Transverse colon (tissue), 4 donors: ENCODE measurements around the gene SH3RF3. TPM values are rescaled to one million over a fixed set of nuclear protein-coding genes. Genes with fewer than 3 reads are reported as not detected.
A peak's percentile ranks its signal among the peaks of the same experiment; 100 is the strongest.

Source experiments
- DNase-seq: peaks from one replicate; pipeline ENCODE4 v3.0.0-alpha.2; 2019
- H3K27ac ChIP-seq, 4 donors: fragments of 200-600 bp; sonication (generic); 2 replicates each; pipeline ENCODE4 v1.5.1; 2016 to 2018; ENCODE audit warnings: inconsistent platforms in 4 of 4
- H3K27me3 ChIP-seq: fragments of 200-600 bp; sonication (generic); 2 replicates; pipeline ENCODE4 v1.5.1; 2017; ENCODE audit warnings: inconsistent platforms
- H3K36me3 ChIP-seq, 4 donors: fragments of 200-600 bp; sonication (generic); 2 replicates each; pipeline ENCODE4 v1.5.1; 2017 to 2019; ENCODE audit warnings: inconsistent platforms in 4 of 4
- H3K4me1 ChIP-seq, 4 donors: fragments of 200-600 bp; sonication (generic); 2 replicates each; pipeline ENCODE4 v1.5.1; 2017 to 2020; ENCODE audit warnings: inconsistent platforms in 4 of 4
- H3K4me3 ChIP-seq, 4 donors: fragments of 200-600 bp; sonication (generic); 1 replicate in 1 of 4; 2 replicates in 3 of 4; pipeline versions ENCODE4 v1.5.1 to v1.6.1; 2017 to 2019; ENCODE audit warnings: inconsistent platforms in 4 of 4
- H3K9me3 ChIP-seq, 2 donors: fragments of 200-600 bp; sonication (generic); 2 replicates each; pipeline ENCODE4 v1.5.1; 2017 to 2019; ENCODE audit warnings: inconsistent platforms in 2 of 2
- CTCF ChIP-seq, 5 experiments: fragments of 200-600 bp in 3 of 5; fragments of 450-650 bp in 2 of 5; sonication (generic) in 3 of 5; IDR thresholded peaks; 1 replicate in 2 of 5; 2 replicates in 3 of 5; pipeline ENCODE4 v1.5.1; 2016 to 2017; ENCODE audit warnings: antibody characterized with exemption in 5 of 5, inconsistent platforms in 3 of 5, mild to moderate bottlenecking in 2 of 5, moderate library complexity in 1 of 5
- EP300 ChIP-seq: sonication (generic); formaldehyde crosslinking; IDR thresholded peaks from one replicate; pipeline ENCODE4 v1.6.1; 2017; ENCODE audit warnings: antibody characterized with exemption, low read depth
- POLR2A ChIP-seq: fragments of 450-650 bp; IDR thresholded peaks from one replicate; pipeline ENCODE4 v1.6.1; 2016; ENCODE audit warnings: antibody characterized with exemption, mild to moderate bottlenecking, moderate library complexity
- POLR2AphosphoS5 ChIP-seq, 3 donors: sonication (generic); formaldehyde crosslinking; IDR thresholded peaks; one replicate each; pipeline ENCODE4 v1.6.1; 2016; ENCODE audit warnings: antibody characterized with exemption in 3 of 3
- WGBS, 2 donors: methylation state at CpG; one replicate each; pipeline ENCODE4 v1.1.5; 2018; ENCODE audit warnings: low coverage in 1 of 2; 5-methylcytosine and 5-hydroxymethylcytosine counted together
- in situ Hi-C, 4 donors: fragments of 200-750 bp; cut with MboI; loops; one replicate each; pipeline versions ENCODE4 v1.15.0 to v1.15.1; 2017; ENCODE audit warnings: low sequenced_read_pairs in 3 of 4, low pct_ligation_motif_present in 1 of 4, low pct_unique_long_range_greater_than_20kb in 1 of 4
- intact Hi-C: fragments of 100-400 bp; cut with DNase I; formaldehyde crosslinking; loops from one replicate; pipeline ENCODE4 v1.15.1; 2023; ENCODE audit warnings: low total_unique reads
- total RNA-seq, 4 donors: library from RNA; depleted of rRNA; stranded (reverse); fragments of >200 nt; gene quantifications; one replicate each; pipeline ENCODE4 v1.1.0, GENCODE V29; 2016

SH3RF3 gene
- total RNA-seq, 4 donors from 2014 or later, result 1.9 to 8.8 (median 2.9) TPM

GRCh38 chr2:109447251-109447661 is 318.3 kb downstream of the SH3RF3 start:
- Histone ChIP-seq H3K4me3 (no peak overlapping the region), H3K4me1 (peaks cover 0 to 11% (median 2%) of the 10 kb centered on the region in 4 donors), H3K36me3 (no peaks in the 10 kb centered on the region), H3K27ac (peak overlapping the region in 3 of 4 donors; percentile 17 to 46 (median 17)), H3K9me3 (peaks cover 8 to 9% of the 10 kb centered on the region in 2 donors), H3K27me3 (no peaks in the 10 kb centered on the region)
- in situ Hi-C loops, result no loop called here
- 40 to 69% methylated on average over 1 to 9 of the region's 9 CpGs for WGBS, 2 donors
- TF ChIP-seq POLR2A (no peak), POLR2AphosphoS5 (IDR thresholded peaks at IDR 0.05) (no peak), EP300 (no peak), CTCF (IDR thresholded peaks at IDR 0.05) (no peak)
- intact Hi-C loops, result no loop called here
- DNase-seq, result no peak

GRCh38 chr2:109447776-109448175 is 318.8 kb downstream of the SH3RF3 start:
- 82% methylated on average over 6 of the region's 6 CpGs; no CpG with 5 or more reads in 1 of the 2 donors for WGBS, 2 donors
- H3K27ac ChIP-seq, result peak overlapping the region in 1 of 4 donors; percentile 46
- peaks cover 4 to 8% of the 10 kb centered on the region in 2 donors for H3K9me3 ChIP-seq
- in situ Hi-C loops, result no loop called here
- DNase-seq, result no peak
- H3K36me3 ChIP-seq, result no peaks in the 10 kb centered on the region
- TF ChIP-seq EP300, result no peak
- H3K4me3 ChIP-seq, result no peak overlapping the region
- intact Hi-C loops, result loop anchor here (1.0 kb wide), 1 partner anchor 12 kb away; no protein-coding TSS in a partner anchor
- no peaks in the 10 kb centered on the region for H3K27me3 ChIP-seq
- peaks cover 0 to 11% (median 2%) of the 10 kb centered on the region in 4 donors for H3K4me1 ChIP-seq

- in situ Hi-C loops (no loop called here), intact Hi-C loops (loop anchor here (1.0 kb wide), 1 partner anchor 13 kb away; no protein-coding TSS in a partner anchor)
- Histone ChIP-seq H3K9me3 (peaks cover 0 to 3% of the 10 kb centered on the region in 2 donors), H3K27me3 (no peaks in the 10 kb centered on the region), H3K4me1 (peaks cover 0 to 11% (median 2%) of the 10 kb centered on the region in 4 donors), H3K36me3 (no peaks in the 10 kb centered on the region), H3K4me3 (no peak overlapping the region), H3K27ac (peak overlapping the region in 1 of 4 donors; percentile 46)
- WGBS, 2 donors, result 88 to 89% methylated on average over 3 to 4 of the region's 4 CpGs
- no peak for DNase-seq
- TF ChIP-seq POLR2AphosphoS5 (IDR thresholded peaks at IDR 0.05), result no peak
- TF ChIP-seq POLR2A, result no peak
- TF ChIP-seq CTCF (IDR thresholded peaks at IDR 0.05), result no peak
- no peak for TF ChIP-seq EP300
Measured at GRCh38 chr2:109448207-109448606, 319.2 kb downstream of the SH3RF3 start.

- Histone ChIP-seq H3K27me3 (no peaks in the 10 kb centered on the region), H3K4me1 (peaks cover 0 to 11% (median 2%) of the 10 kb centered on the region in 4 donors), H3K9me3 (no peaks in the 10 kb centered on the region), H3K4me3 (no peak overlapping the region), H3K27ac (no peak overlapping the region), H3K36me3 (no peaks in the 10 kb centered on the region)
- peak; percentile 24 for DNase-seq
- peak in 2 of 5 experiments; percentile 14 to 16 for TF ChIP-seq CTCF (IDR thresholded peaks at IDR 0.05)
- TF ChIP-seq POLR2A, result no peak
- in situ Hi-C loops, result no loop called here
- intact Hi-C loops, result loop anchor here (1.0 kb wide), 1 partner anchor 14 kb away; no protein-coding TSS in a partner anchor
- 79% methylated on average over 20 of the region's 20 CpGs; no CpG with 5 or more reads in 1 of the 2 donors for WGBS, 2 donors
Measured at GRCh38 chr2:109448946-109449788, 320.2 kb downstream of the SH3RF3 start.
